SK-N-SH treated with all-trans-retinoic acid at 6 μM for 48 hours (cell line): ENCODE measurements around the gene LEFTY1.

Experiments
- ATAC-seq: fragments of 200-7000 bp; cut with Tn5 transposase; 3 replicates; pipeline ENCODE4 v1.9.1; 2020; ENCODE audit warnings: mild to moderate bottlenecking, moderate library complexity
- ARNTL ChIP-seq: fragments of 450-650 bp; formaldehyde crosslinking; IDR thresholded peaks from 2 replicates; pipeline ENCODE4 v1.5.0; 2020; ENCODE audit warnings: low read depth, mild to moderate bottlenecking, moderate library complexity, borderline replicate concordance
- BACH2 ChIP-seq: fragments of 250-450 bp; sonication (Bioruptor Pico); IDR thresholded peaks from 2 replicates; pipeline ENCODE4 v1.9.0; 2021; ENCODE audit warnings: mild to moderate bottlenecking, borderline replicate concordance
- CSDC2 ChIP-seq: fragments of 250-450 bp; sonication (Bioruptor Pico); IDR thresholded peaks from 2 replicates; pipeline ENCODE4 v1.5.0; 2020; ENCODE audit warnings: mild to moderate bottlenecking, moderate library complexity
- ESRRG ChIP-seq: fragments of 250-450 bp; sonication (Bioruptor Pico); IDR thresholded peaks from 2 replicates; pipeline ENCODE4 v1.6.1; 2021; ENCODE audit warnings: mild to moderate bottlenecking
- GLIS3 ChIP-seq: fragments of 250-450 bp; sonication (Bioruptor Pico); IDR thresholded peaks from 2 replicates; pipeline ENCODE4 v1.5.0; 2020; ENCODE audit warnings: mild to moderate bottlenecking, moderate library complexity
- ISL1 ChIP-seq: fragments of 250-450 bp; sonication (Bioruptor Pico); IDR thresholded peaks from 2 replicates; pipeline ENCODE4 v2.1.2; 2022; ENCODE audit warnings: mild to moderate bottlenecking, moderate library complexity
- OSR1 ChIP-seq: fragments of 250-450 bp; sonication (Bioruptor Pico); IDR thresholded peaks from 2 replicates; pipeline ENCODE4 v1.8.0; 2022; ENCODE audit warnings: moderate library complexity, mild to moderate bottlenecking, inconsistent platforms
- PPARA ChIP-seq: fragments of 250-450 bp; sonication (Bioruptor Pico); IDR thresholded peaks from 2 replicates; pipeline ENCODE4 v1.5.0; 2020; ENCODE audit warnings: mild to moderate bottlenecking, borderline replicate concordance
- SNAI2 ChIP-seq: fragments of 250-450 bp; sonication (Bioruptor Pico); IDR thresholded peaks from 2 replicates; pipeline ENCODE4 v1.5.0; 2020; ENCODE audit warnings: mild to moderate bottlenecking, moderate library complexity
- TCF4 ChIP-seq: fragments of 250-450 bp; sonication (Bioruptor Pico); IDR thresholded peaks from 2 replicates; pipeline ENCODE4 v1.8.0; 2021; ENCODE audit warnings: mild to moderate bottlenecking, moderate library complexity, borderline replicate concordance
- ZC3H10 ChIP-seq: fragments of 250-450 bp; sonication (Bioruptor Pico); IDR thresholded peaks from 2 replicates; pipeline ENCODE4 v1.5.1; 2021; ENCODE audit warnings: mild to moderate bottlenecking, moderate library complexity
- ZFP3 ChIP-seq: fragments of 250-450 bp; sonication (Bioruptor Pico); IDR thresholded peaks from 2 replicates; pipeline ENCODE4 v1.5.0; 2020; ENCODE audit warnings: mild to moderate bottlenecking, moderate library complexity
- ZFP30 ChIP-seq: fragments of 450-650 bp; formaldehyde crosslinking; IDR thresholded peaks from 2 replicates; pipeline ENCODE4 v1.5.0; 2022; ENCODE audit warnings: mild to moderate bottlenecking, moderate library complexity
- ZNF565 ChIP-seq: fragments of 450-650 bp; formaldehyde crosslinking; conservative IDR thresholded peaks from 2 replicates; pipeline ENCODE4 v1.5.0; 2020; ENCODE audit warnings: low read depth, mild to moderate bottlenecking, moderate library complexity
- ZNF70 ChIP-seq: fragments of 450-650 bp; formaldehyde crosslinking; IDR thresholded peaks from 2 replicates; pipeline ENCODE4 v1.5.0; 2020; ENCODE audit warnings: mild to moderate bottlenecking, moderate library complexity
- TF ChIP-seq, protein P1 (sequence below): fragments of 250-450 bp; sonication (Bioruptor Pico); IDR thresholded peaks from 2 replicates; pipeline ENCODE4 v1.8.0; 2021; ENCODE audit warnings: low read depth, mild to moderate bottlenecking, moderate library complexity, borderline replicate concordance
- TF ChIP-seq, protein P2 (sequence below): fragments of 250-450 bp; sonication (Bioruptor Pico); IDR thresholded peaks from 2 replicates; pipeline ENCODE4 v1.5.0; 2020; ENCODE audit warnings: mild to moderate bottlenecking, moderate library complexity
- TF ChIP-seq, protein P3 (sequence below): fragments of 250-450 bp; sonication (Bioruptor Pico); IDR thresholded peaks from 2 replicates; pipeline ENCODE4 v1.5.1; 2020; ENCODE audit warnings: low read depth, mild to moderate bottlenecking, moderate library complexity
- TF ChIP-seq, protein P4 (sequence below): fragments of 250-450 bp; sonication (Bioruptor Pico); IDR thresholded peaks from 2 replicates; pipeline ENCODE4 v1.5.1; 2021; ENCODE audit warnings: mild to moderate bottlenecking, moderate library complexity

Gene LEFTY1

DNA sequence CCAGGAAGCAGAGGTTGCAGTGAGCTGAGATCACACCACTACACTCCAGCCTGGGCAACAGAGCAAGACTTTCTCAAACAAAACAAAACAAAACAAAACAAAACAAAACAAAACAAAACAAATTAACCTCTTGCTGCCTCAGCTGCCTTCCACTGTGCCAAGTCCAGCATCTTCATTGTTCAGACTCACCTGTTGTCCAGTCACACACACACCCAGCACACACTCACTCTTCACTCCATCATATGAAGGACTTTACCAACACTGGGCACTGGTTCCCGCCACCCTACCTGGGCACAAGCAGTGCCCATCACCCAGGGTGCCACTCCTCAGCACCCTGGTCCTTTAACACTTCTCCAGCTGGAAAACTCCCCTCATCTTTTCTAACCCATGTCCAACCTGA, 20.5 kb upstream of the LEFTY1 start:
- no peak for TF ChIP-seq ZNF70 (CRISPR knock-in tag)
- TF ChIP-seq ZNF565 (CRISPR knock-in tag), result no peak
- TF ChIP-seq ZFP3 (CRISPR knock-in tag), result no peak
- TF ChIP-seq ISL1 (CRISPR knock-in tag), result no peak
- no peak for TF ChIP-seq CSDC2 (CRISPR knock-in tag)
- TF ChIP-seq GLIS3, result no peak
- no peak for TF ChIP-seq ZC3H10
- TF ChIP-seq BACH2 (CRISPR knock-in tag), result no peak
- no peak for TF ChIP-seq ZFP30 (CRISPR knock-in tag)
- TF ChIP-seq OSR1, result no peak
- TF ChIP-seq, protein P1, sequence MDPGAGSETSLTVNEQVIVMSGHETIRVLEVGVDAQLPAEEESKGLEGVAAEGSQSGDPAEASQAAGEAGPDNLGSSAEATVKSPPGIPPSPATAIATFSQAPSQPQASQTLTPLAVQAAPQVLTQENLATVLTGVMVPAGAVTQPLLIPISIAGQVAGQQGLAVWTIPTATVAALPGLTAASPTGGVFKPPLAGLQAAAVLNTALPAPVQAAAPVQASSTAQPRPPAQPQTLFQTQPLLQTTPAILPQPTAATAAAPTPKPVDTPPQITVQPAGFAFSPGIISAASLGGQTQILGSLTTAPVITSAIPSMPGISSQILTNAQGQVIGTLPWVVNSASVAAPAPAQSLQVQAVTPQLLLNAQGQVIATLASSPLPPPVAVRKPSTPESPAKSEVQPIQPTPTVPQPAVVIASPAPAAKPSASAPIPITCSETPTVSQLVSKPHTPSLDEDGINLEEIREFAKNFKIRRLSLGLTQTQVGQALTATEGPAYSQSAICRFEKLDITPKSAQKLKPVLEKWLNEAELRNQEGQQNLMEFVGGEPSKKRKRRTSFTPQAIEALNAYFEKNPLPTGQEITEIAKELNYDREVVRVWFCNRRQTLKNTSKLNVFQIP (CRISPR knock-in tag), result no peak
- TF ChIP-seq, protein P2, sequence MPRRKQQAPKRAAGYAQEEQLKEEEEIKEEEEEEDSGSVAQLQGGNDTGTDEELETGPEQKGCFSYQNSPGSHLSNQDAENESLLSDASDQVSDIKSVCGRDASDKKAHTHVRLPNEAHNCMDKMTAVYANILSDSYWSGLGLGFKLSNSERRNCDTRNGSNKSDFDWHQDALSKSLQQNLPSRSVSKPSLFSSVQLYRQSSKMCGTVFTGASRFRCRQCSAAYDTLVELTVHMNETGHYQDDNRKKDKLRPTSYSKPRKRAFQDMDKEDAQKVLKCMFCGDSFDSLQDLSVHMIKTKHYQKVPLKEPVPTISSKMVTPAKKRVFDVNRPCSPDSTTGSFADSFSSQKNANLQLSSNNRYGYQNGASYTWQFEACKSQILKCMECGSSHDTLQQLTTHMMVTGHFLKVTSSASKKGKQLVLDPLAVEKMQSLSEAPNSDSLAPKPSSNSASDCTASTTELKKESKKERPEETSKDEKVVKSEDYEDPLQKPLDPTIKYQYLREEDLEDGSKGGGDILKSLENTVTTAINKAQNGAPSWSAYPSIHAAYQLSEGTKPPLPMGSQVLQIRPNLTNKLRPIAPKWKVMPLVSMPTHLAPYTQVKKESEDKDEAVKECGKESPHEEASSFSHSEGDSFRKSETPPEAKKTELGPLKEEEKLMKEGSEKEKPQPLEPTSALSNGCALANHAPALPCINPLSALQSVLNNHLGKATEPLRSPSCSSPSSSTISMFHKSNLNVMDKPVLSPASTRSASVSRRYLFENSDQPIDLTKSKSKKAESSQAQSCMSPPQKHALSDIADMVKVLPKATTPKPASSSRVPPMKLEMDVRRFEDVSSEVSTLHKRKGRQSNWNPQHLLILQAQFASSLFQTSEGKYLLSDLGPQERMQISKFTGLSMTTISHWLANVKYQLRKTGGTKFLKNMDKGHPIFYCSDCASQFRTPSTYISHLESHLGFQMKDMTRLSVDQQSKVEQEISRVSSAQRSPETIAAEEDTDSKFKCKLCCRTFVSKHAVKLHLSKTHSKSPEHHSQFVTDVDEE (CRISPR knock-in tag), result no peak
- TF ChIP-seq ESRRG (CRISPR knock-in tag), result no peak
- no peak for TF ChIP-seq ARNTL (CRISPR knock-in tag)
- no peak for TF ChIP-seq SNAI2 (CRISPR knock-in tag)
- TF ChIP-seq, protein P3, sequence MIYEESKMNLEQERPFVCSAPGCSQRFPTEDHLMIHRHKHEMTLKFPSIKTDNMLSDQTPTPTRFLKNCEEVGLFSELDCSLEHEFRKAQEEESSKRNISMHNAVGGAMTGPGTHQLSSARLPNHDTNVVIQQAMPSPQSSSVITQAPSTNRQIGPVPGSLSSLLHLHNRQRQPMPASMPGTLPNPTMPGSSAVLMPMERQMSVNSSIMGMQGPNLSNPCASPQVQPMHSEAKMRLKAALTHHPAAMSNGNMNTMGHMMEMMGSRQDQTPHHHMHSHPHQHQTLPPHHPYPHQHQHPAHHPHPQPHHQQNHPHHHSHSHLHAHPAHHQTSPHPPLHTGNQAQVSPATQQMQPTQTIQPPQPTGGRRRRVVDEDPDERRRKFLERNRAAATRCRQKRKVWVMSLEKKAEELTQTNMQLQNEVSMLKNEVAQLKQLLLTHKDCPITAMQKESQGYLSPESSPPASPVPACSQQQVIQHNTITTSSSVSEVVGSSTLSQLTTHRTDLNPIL (CRISPR knock-in tag), result no peak
- no peak for TF ChIP-seq TCF4
- TF ChIP-seq, all 23 proteins: peak for 0
- ATAC-seq, result no peak

DNA sequence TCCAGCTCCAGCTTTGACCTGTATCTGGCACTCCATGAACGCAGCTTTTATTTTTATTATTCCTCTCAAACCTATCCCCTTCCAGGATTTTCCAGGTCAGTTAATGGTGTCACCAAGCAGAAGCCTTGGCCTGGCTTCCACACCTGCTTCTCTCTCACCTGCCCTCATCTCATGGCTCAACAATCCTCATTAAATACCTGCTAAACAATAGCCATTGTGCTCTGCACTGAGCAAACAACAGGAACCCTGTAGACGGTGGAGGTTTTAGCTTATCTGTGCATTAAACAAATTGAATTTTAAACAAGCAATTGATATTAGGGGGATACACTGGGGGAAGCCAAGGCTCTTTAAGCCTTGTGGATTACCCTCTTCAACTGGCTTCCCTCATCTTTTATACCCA, 19.8 kb upstream of the LEFTY1 start:
- no peak for TF ChIP-seq GLIS3
- TF ChIP-seq ARNTL (CRISPR knock-in tag), result no peak
- TF ChIP-seq, protein P4, sequence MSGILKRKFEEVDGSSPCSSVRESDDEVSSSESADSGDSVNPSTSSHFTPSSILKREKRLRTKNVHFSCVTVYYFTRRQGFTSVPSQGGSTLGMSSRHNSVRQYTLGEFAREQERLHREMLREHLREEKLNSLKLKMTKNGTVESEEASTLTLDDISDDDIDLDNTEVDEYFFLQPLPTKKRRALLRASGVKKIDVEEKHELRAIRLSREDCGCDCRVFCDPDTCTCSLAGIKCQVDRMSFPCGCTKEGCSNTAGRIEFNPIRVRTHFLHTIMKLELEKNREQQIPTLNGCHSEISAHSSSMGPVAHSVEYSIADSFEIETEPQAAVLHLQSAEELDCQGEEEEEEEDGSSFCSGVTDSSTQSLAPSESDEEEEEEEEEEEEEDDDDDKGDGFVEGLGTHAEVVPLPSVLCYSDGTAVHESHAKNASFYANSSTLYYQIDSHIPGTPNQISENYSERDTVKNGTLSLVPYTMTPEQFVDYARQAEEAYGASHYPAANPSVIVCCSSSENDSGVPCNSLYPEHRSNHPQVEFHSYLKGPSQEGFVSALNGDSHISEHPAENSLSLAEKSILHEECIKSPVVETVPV (CRISPR knock-in tag), result no peak
- TF ChIP-seq, protein P1 (CRISPR knock-in tag), result no peak
- no peak for TF ChIP-seq OSR1
- no peak for TF ChIP-seq CSDC2 (CRISPR knock-in tag)
- no peak for TF ChIP-seq ISL1 (CRISPR knock-in tag)
- TF ChIP-seq BACH2 (CRISPR knock-in tag), result no peak
- no peak for TF ChIP-seq PPARA
- TF ChIP-seq ZFP30 (CRISPR knock-in tag), result no peak
- TF ChIP-seq, protein P3 (CRISPR knock-in tag), result no peak
- TF ChIP-seq, protein P2 (CRISPR knock-in tag), result no peak
- no peak for ATAC-seq
